GM18526 (cell line): ENCODE results near the gene ZNF296.

Experiments
- POLR2A ChIP-seq: IDR thresholded peaks from 3 replicates; pipeline ENCODE4 v1.6.1; 2011; ENCODE audit not compliant: insufficient read length; ENCODE audit errors: extremely low read depth

ZNF296 gene

GRCh38 chr19:45076851-45077730 lies 813 bp upstream of the ZNF296 start:
- no peak for TF ChIP-seq POLR2A

GRCh38 chr19:45075301-45076028 lies 813 bp downstream of the ZNF296 start:
- TF ChIP-seq POLR2A, result peak; percentile 49

GRCh38 chr19:45074744-45075300 lies 1.5 kb downstream of the ZNF296 start:
- no peak for TF ChIP-seq POLR2A

GRCh38 chr19:45071969-45072790 lies 4.1 kb downstream of the ZNF296 start:
- no peak for TF ChIP-seq POLR2A

GRCh38 chr19:45071545-45071938 lies 4.7 kb downstream of the ZNF296 start:
- no peak for TF ChIP-seq POLR2A

GRCh38 chr19:45070861-45071544 lies 5.3 kb downstream of the ZNF296 start:
- no peak for TF ChIP-seq POLR2A

GRCh38 chr19:45070214-45070613 lies 6.1 kb downstream of the ZNF296 start:
- no peak for TF ChIP-seq POLR2A

GRCh38 chr19:45069056-45069455 lies 7.2 kb downstream of the ZNF296 start:
- no peak for TF ChIP-seq POLR2A

GRCh38 chr19:45068041-45068440 lies 8.2 kb downstream of the ZNF296 start:
- no peak for TF ChIP-seq POLR2A

- TF ChIP-seq POLR2A, result no peak
Measured at GRCh38 chr19:45066921-45067661, 9.2 kb downstream of the ZNF296 start.

- no peak for TF ChIP-seq POLR2A
Measured at GRCh38 chr19:45063851-45064801, 12.2 kb downstream of the ZNF296 start.

- no peak for TF ChIP-seq POLR2A
Measured at GRCh38 chr19:45061965-45062364, 14.3 kb downstream of the ZNF296 start.
